ENCODE results near the gene NEU2.
"Not testable (repeated sequence)": the region's sequence is repeated elsewhere in the genome, so short reads cannot be mapped to it uniquely, and the experiment has no call there.

The NEU2 gene

GRCh38 chr2:233056961-233057605 is 24.6 kb downstream of the NEU2 start:
- no peak for DNase-seq (ENCODE audit: low read depth)

GRCh38 chr2:233058717-233059546 is 26.5 kb downstream of the NEU2 start:
- no peak for DNase-seq (ENCODE audit: low read depth)

GRCh38 chr2:233059547-233059796 is 27.0 kb downstream of the NEU2 start:
- no peak for DNase-seq (ENCODE audit: low read depth)

- DNase-seq (ENCODE audit: low read depth): peak; percentile 60
These were observed 27.5 kb downstream of the NEU2 start, which contains the start of gene INPP5D for GRCh38 chr2:233059797-233060500. Gene INPP5D (plus strand): TSS chr2:233060342. CDS start chr2:233060479, 137 bp downstream.

GRCh38 chr2:233060501-233060979 is 28.1 kb downstream of the NEU2 start:
- no peak for DNase-seq (ENCODE audit: low read depth)

GRCh38 chr2:233060980-233061590 is 28.6 kb downstream of the NEU2 start:
- DNase-seq (ENCODE audit: low read depth): no peak

- DNase-seq (ENCODE audit: low read depth): no peak
These were observed 29.3 kb downstream of the NEU2 start for GRCh38 chr2:233061591-233062450.

GRCh38 chr2:233062451-233062850 is 30.0 kb downstream of the NEU2 start:
- no peak for DNase-seq (ENCODE audit: low read depth)

GRCh38 chr2:233062946-233063268 is 30.4 kb downstream of the NEU2 start:
- no peak for DNase-seq (ENCODE audit: low read depth)

- no peak for DNase-seq (ENCODE audit: low read depth)
These were observed 30.9 kb downstream of the NEU2 start for GRCh38 chr2:233063269-233063975.

GRCh38 chr2:233063976-233064411 is 31.5 kb downstream of the NEU2 start:
- DNase-seq (ENCODE audit: low read depth): no peak

- no peak for DNase-seq (ENCODE audit: low read depth)
These were observed 32.2 kb downstream of the NEU2 start for GRCh38 chr2:233064530-233065199.

GRCh38 chr2:233065200-233065589 is 32.7 kb downstream of the NEU2 start:
- DNase-seq (ENCODE audit: low read depth): not testable (repeated sequence)

GRCh38 chr2:233065954-233066470 is 33.5 kb downstream of the NEU2 start:
- no peak for DNase-seq (ENCODE audit: low read depth)

- no peak for DNase-seq (ENCODE audit: low read depth)
These were observed 36.4 kb downstream of the NEU2 start for GRCh38 chr2:233068762-233069418.

- DNase-seq (ENCODE audit: low read depth): no peak
These were observed 40.4 kb downstream of the NEU2 start for GRCh38 chr2:233072838-233073237.

GRCh38 chr2:233074106-233074505 is 41.6 kb downstream of the NEU2 start:
- no peak for DNase-seq (ENCODE audit: low read depth)

GRCh38 chr2:233075141-233075965 is 42.9 kb downstream of the NEU2 start:
- no peak for DNase-seq (ENCODE audit: low read depth)

- no peak for DNase-seq (ENCODE audit: low read depth)
These were observed 43.5 kb downstream of the NEU2 start for GRCh38 chr2:233075966-233076339.
